Thyroid gland (tissue), 4 donors: ENCODE measurements around the gene MLANA. TPM values are rescaled to one million over a fixed set of nuclear protein-coding genes. Genes with fewer than 3 reads are reported as not detected.

ENCODE experiments used
- DNase-seq, 2 donors: peaks; one replicate each; pipeline ENCODE4 v3.0.0-alpha.2; 2019
- H3K27ac ChIP-seq, 3 donors: fragments of 200-600 bp; sonication (generic); 1 replicate in 2 of 3; 2 replicates in 1 of 3; pipeline ENCODE4 v1.5.1; 2016 to 2019; ENCODE audit warnings: mild to moderate bottlenecking in 1 of 3, moderate library complexity in 1 of 3
- H3K27me3 ChIP-seq: fragments of 200-600 bp; sonication (generic); one replicate; pipeline ENCODE4 v1.5.1; 2019
- H3K36me3 ChIP-seq, 2 donors: fragments of 200-600 bp; sonication (generic); one replicate each; pipeline ENCODE4 v1.5.1; 2016 to 2019
- H3K4me1 ChIP-seq, 2 donors: fragments of 200-600 bp; sonication (generic); one replicate each; pipeline ENCODE4 v1.5.1; 2017 to 2019
- H3K4me3 ChIP-seq, 3 donors: fragments of 200-600 bp; sonication (generic); replicated peaks in 1 of 3; 1 replicate in 2 of 3; 2 replicates in 1 of 3; pipeline ENCODE4 v1.5.1; 2016; ENCODE audit warnings: mild to moderate bottlenecking in 1 of 3
- H3K9me3 ChIP-seq: fragments of 200-600 bp; sonication (generic); one replicate; pipeline ENCODE4 v1.5.1; 2017
- CTCF ChIP-seq, 6 experiments: fragments of 200-600 bp in 3 of 6; fragments of 450-650 bp in 3 of 6; sonication (generic) in 3 of 6; IDR thresholded peaks; one replicate each; pipeline ENCODE4 v1.5.1; 2016 to 2019; ENCODE audit warnings: antibody characterized with exemption in 6 of 6, mild to moderate bottlenecking in 2 of 6, inconsistent platforms in 1 of 6, moderate library complexity in 1 of 6
- POLR2A ChIP-seq, 2 donors: fragments of 450-650 bp; IDR thresholded peaks; one replicate each; pipeline ENCODE4 v1.6.1; 2017; ENCODE audit warnings: antibody characterized with exemption in 2 of 2, mild to moderate bottlenecking in 2 of 2, moderate library complexity in 1 of 2
- whole genome bisulfite sequencing, 2 donors: methylation state at CpG; one replicate each; pipeline ENCODE4 v1.1.5; 2017; 5-methylcytosine and 5-hydroxymethylcytosine counted together
- intact Hi-C: fragments of 100-400 bp; cut with DNase I; formaldehyde crosslinking; loops from one replicate; pipeline ENCODE4 v1.15.1; 2023
- total RNA-seq, 4 donors: library from RNA; depleted of rRNA; stranded (reverse); fragments of >200 nt; gene quantifications; one replicate each; pipeline ENCODE4 v1.2.3, GENCODE V29; 2016

The MLANA gene
- total RNA-seq, 4 donors from 2014 or later = not detected

GRCh38 chr9:5858833-5859232, 31.9 kb upstream of the MLANA start:
- 73 to 77% methylated on average over 3 of the region's 3 CpGs for WGBS, 2 donors
- peaks cover under 1% of the 10 kb centered on the region in 2 donors for H3K4me1 ChIP-seq
- H3K27ac ChIP-seq = no peak overlapping the region
- no peaks in the 10 kb centered on the region for H3K36me3 ChIP-seq
- no peak for DNase-seq
- H3K4me3 ChIP-seq = no peak overlapping the region
- H3K27me3 ChIP-seq = no peaks in the 10 kb centered on the region
- intact Hi-C loops = no loop called here
- H3K9me3 ChIP-seq = no peaks in the 10 kb centered on the region
- TF ChIP-seq POLR2A (IDR thresholded peaks at IDR 0.05) (no peak), CTCF (IDR thresholded peaks at IDR 0.05) (no peak)

- Histone ChIP-seq H3K4me3 (no peak overlapping the region), H3K4me1 (no peaks in the 10 kb centered on the region), H3K9me3 (no peaks in the 10 kb centered on the region), H3K36me3 (no peaks in the 10 kb centered on the region), H3K27ac (no peak overlapping the region), H3K27me3 (no peaks in the 10 kb centered on the region)
- TF ChIP-seq POLR2A (IDR thresholded peaks at IDR 0.05) = no peak
- no peak for TF ChIP-seq CTCF (IDR thresholded peaks at IDR 0.05)
- no peak for DNase-seq
- WGBS, 2 donors = 94 to 95% methylated on average over 2 of the region's 2 CpGs
- intact Hi-C loops = no loop called here
Observed at GRCh38 chr9:5863092-5863746, 27.5 kb upstream of the MLANA start.

GRCh38 chr9:5864446-5864845, 26.2 kb upstream of the MLANA start:
- H3K27ac ChIP-seq = no peak overlapping the region
- intact Hi-C loops = no loop called here
- TF ChIP-seq POLR2A (IDR thresholded peaks at IDR 0.05) (no peak), CTCF (IDR thresholded peaks at IDR 0.05) (no peak)
- H3K36me3 ChIP-seq = no peaks in the 10 kb centered on the region
- H3K27me3 ChIP-seq = no peaks in the 10 kb centered on the region
- DNase-seq = no peak
- no peaks in the 10 kb centered on the region for H3K9me3 ChIP-seq
- no peak overlapping the region for H3K4me3 ChIP-seq
- 77 to 84% methylated on average over 4 of the region's 4 CpGs for WGBS, 2 donors
- peaks cover 0 to under 1% of the 10 kb centered on the region in 2 donors for H3K4me1 ChIP-seq

DNA sequence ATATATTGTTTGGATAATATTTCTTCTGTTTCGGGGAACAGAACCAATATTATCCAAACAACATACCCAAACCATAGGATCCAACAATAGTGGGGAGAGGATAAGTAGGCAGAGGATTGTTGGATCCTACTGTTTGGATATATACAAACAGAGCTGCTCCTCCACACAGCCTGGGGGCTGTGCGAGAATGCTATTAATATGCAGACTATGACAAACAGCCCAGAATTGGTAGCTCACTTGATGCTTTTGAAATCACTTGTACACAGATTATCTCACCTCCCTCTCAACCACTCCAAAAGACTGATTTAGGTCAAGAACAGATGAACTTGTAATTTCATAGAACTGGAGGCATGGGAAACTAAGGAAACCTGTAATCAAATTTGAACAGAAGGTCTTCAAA, 24.4 kb upstream of the MLANA start:
- Histone ChIP-seq H3K9me3 (no peaks in the 10 kb centered on the region), H3K27me3 (no peaks in the 10 kb centered on the region), H3K36me3 (no peaks in the 10 kb centered on the region), H3K27ac (no peak overlapping the region), H3K4me1 (peaks cover 6 to 11% of the 10 kb centered on the region in 2 donors), H3K4me3 (no peak overlapping the region)
- intact Hi-C loops = no loop called here
- TF ChIP-seq POLR2A (IDR thresholded peaks at IDR 0.05) = no peak
- TF ChIP-seq CTCF (IDR thresholded peaks at IDR 0.05) = no peak
- DNase-seq = no peak
- 92 to 97% methylated on average over 2 of the region's 2 CpGs for WGBS, 2 donors

GRCh38 chr9:5866685-5867084, 24.0 kb upstream of the MLANA start:
- no peak overlapping the region for H3K27ac ChIP-seq
- H3K4me3 ChIP-seq = no peak overlapping the region
- H3K36me3 ChIP-seq = no peaks in the 10 kb centered on the region
- peaks cover 6 to 11% of the 10 kb centered on the region in 2 donors for H3K4me1 ChIP-seq
- intact Hi-C loops = no loop called here
- no peaks in the 10 kb centered on the region for H3K9me3 ChIP-seq
- no peak for TF ChIP-seq CTCF (IDR thresholded peaks at IDR 0.05)
- TF ChIP-seq POLR2A (IDR thresholded peaks at IDR 0.05) = no peak
- no peak for DNase-seq
- H3K27me3 ChIP-seq = no peaks in the 10 kb centered on the region
- 90 to 98% methylated on average over 3 of the region's 3 CpGs for WGBS, 2 donors
